Liver (tissue), 9 donors: Measurements from ENCODE around the gene KCNK3. TPM values are rescaled to one million over a fixed set of nuclear protein-coding genes. Genes with fewer than 3 reads are reported as not detected.

Experiments
- DNase-seq: peaks from one replicate; pipeline ENCODE4 v3.0.0-alpha.2; 2017; ENCODE audit warnings: low spot score
- H3K27ac ChIP-seq, 2 donors: one replicate each; pipeline ENCODE4 v1.7.0; 2013; ENCODE audit warnings: inconsistent platforms in 2 of 2, low read length in 2 of 2, control low read depth in 1 of 2, low read depth in 1 of 2, mild to moderate bottlenecking in 1 of 2
- H3K27me3 ChIP-seq, 4 donors: one replicate each; pipeline versions ENCODE4 v1.6.1 to v1.7.0; 2013; ENCODE audit warnings: low read length in 3 of 4, inconsistent platforms in 1 of 4, mild to moderate bottlenecking in 1 of 4, moderate library complexity in 1 of 4; ENCODE audit not compliant: control insufficient read depth in 4 of 4, insufficient read depth in 4 of 4
- H3K36me3 ChIP-seq, 4 donors: one replicate each; pipeline versions ENCODE4 v1.6.1 to v1.7.0; 2013; ENCODE audit warnings: low read length in 3 of 4, mild to moderate bottlenecking in 3 of 4, low read depth in 1 of 4, moderate library complexity in 1 of 4; ENCODE audit not compliant: control insufficient read depth in 4 of 4, insufficient read depth in 3 of 4
- H3K4me1 ChIP-seq, 4 donors: one replicate each; pipeline versions ENCODE4 v1.6.1 to v1.7.0; 2013; ENCODE audit warnings: low read length in 3 of 4, mild to moderate bottlenecking in 3 of 4, moderate library complexity in 1 of 4; ENCODE audit not compliant: control insufficient read depth in 4 of 4, insufficient read depth in 4 of 4
- H3K4me3 ChIP-seq, 3 donors: one replicate each; pipeline versions ENCODE4 v1.6.1 to v1.7.0; 2013; ENCODE audit warnings: low read length in 3 of 3, control low read depth in 1 of 3, low read depth in 1 of 3, mild to moderate bottlenecking in 1 of 3
- H3K9ac ChIP-seq, 2 donors: one replicate each; pipeline ENCODE4 v1.7.0; 2013; ENCODE audit warnings: low read length in 2 of 2, mild to moderate bottlenecking in 2 of 2, moderate library complexity in 2 of 2, control low read depth in 1 of 2, low read depth in 1 of 2
- H3K9me3 ChIP-seq, 4 donors: one replicate each; pipeline versions ENCODE4 v1.6.1 to v1.7.0; 2013; ENCODE audit warnings: low read length in 3 of 4; ENCODE audit not compliant: control insufficient read depth in 4 of 4
- EGR1 ChIP-seq, 2 donors: IDR thresholded peaks; 2 replicates each; pipeline ENCODE4 v1.6.1; 2016 to 2018; ENCODE audit warnings: antibody characterized with exemption in 2 of 2, low read depth in 2 of 2
- FOXA1 ChIP-seq: IDR thresholded peaks from 2 replicates; pipeline ENCODE4 v1.6.1; 2016; ENCODE audit warnings: antibody characterized with exemption
- FOXA2 ChIP-seq: IDR thresholded peaks from 2 replicates; pipeline ENCODE4 v1.6.1; 2016; ENCODE audit warnings: antibody characterized with exemption
- GABPA ChIP-seq, 2 donors: IDR thresholded peaks in 1 of 2; conservative IDR thresholded peaks in 1 of 2; 2 replicates each; pipeline ENCODE4 v1.6.1; 2016; ENCODE audit warnings: antibody characterized with exemption in 2 of 2, mild to moderate bottlenecking in 1 of 2, moderate library complexity in 1 of 2
- HNF4A ChIP-seq, 2 donors: conservative IDR thresholded peaks; 2 replicates each; pipeline ENCODE4 v1.6.1; 2016; ENCODE audit warnings: antibody characterized with exemption in 2 of 2, mild to moderate bottlenecking in 2 of 2
- HNF4G ChIP-seq: IDR thresholded peaks from 2 replicates; pipeline ENCODE4 v1.6.1; 2016; ENCODE audit warnings: antibody characterized with exemption
- JUND ChIP-seq, 2 donors: IDR thresholded peaks; 2 replicates each; pipeline ENCODE4 v1.6.1; 2016; ENCODE audit warnings: antibody characterized with exemption in 2 of 2
- NR2F2 ChIP-seq: IDR thresholded peaks from 2 replicates; pipeline ENCODE4 v1.6.1; 2016; ENCODE audit warnings: antibody characterized with exemption
- RAD21 ChIP-seq, 2 donors: IDR thresholded peaks; 2 replicates each; pipeline ENCODE4 v1.6.1; 2016; ENCODE audit warnings: antibody characterized with exemption in 2 of 2, mild to moderate bottlenecking in 2 of 2
- SP1 ChIP-seq: IDR thresholded peaks from 2 replicates; pipeline ENCODE4 v1.6.1; 2018; ENCODE audit warnings: antibody characterized with exemption, mild to moderate bottlenecking
- TAF1 ChIP-seq: conservative IDR thresholded peaks from 2 replicates; pipeline ENCODE4 v1.6.1; 2016; ENCODE audit warnings: antibody characterized with exemption, mild to moderate bottlenecking
- YY1 ChIP-seq: IDR thresholded peaks from 2 replicates; pipeline ENCODE4 v1.6.1; 2016; ENCODE audit warnings: antibody characterized with exemption, mild to moderate bottlenecking
- WGBS: extraction: QIAGEN DNeasy Blood & Tissue Kit; methylation state at CpG from one replicate; pipeline ENCODE4 v1.1.7; 2013; 5-methylcytosine and 5-hydroxymethylcytosine counted together
- polyA plus RNA-seq, 2 donors: library from polyadenylated mRNA; stranded (reverse) in 1 of 2; unstranded in 1 of 2; fragments of 200-250 nt in 1 of 2; fragments of >200 nt in 1 of 2; fragmentation: Nextera tagmentation in 1 of 2; extraction: Ambion mirVana in 1 of 2; gene quantifications; one replicate each; pipeline versions ENCODE4 v1.2.1 to v1.2.3, GENCODE V29; 2013 to 2015
- total RNA-seq, 2 donors: library from RNA; depleted of rRNA; stranded (reverse); fragments of >200 nt; gene quantifications; one replicate each; pipeline ENCODE4 v1.2.3, GENCODE V29; 2014
- TF ChIP-seq, protein P1 (sequence below): fragments of 150-350 bp; IDR thresholded peaks from 2 replicates; pipeline ENCODE4 v1.5.1; 2017; ENCODE audit warnings: improper control_type of control experiment, low read depth, low read length; ENCODE audit not compliant: missing input control
- TF ChIP-seq, protein P2 (sequence below): IDR thresholded peaks from 2 replicates; pipeline ENCODE4 v1.6.1; 2016; ENCODE audit warnings: antibody characterized with exemption, mild to moderate bottlenecking
- TF ChIP-seq, protein P3 (sequence below): IDR thresholded peaks from 2 replicates; pipeline ENCODE4 v1.6.1; 2016; ENCODE audit warnings: antibody characterized with exemption
- TF ChIP-seq, protein P4 (sequence below): IDR thresholded peaks from 2 replicates; pipeline ENCODE4 v1.6.1; 2016; ENCODE audit warnings: antibody characterized with exemption
- TF ChIP-seq, protein P5 (sequence below): IDR thresholded peaks from 2 replicates; pipeline ENCODE4 v1.6.1; 2016; ENCODE audit warnings: antibody characterized with exemption
- donor health status: healthy.
- donor health status: healthy.
- donor health status: healthy.
- donor health status: healthy.
- donor health status: healthy.

KCNK3 gene
- total and polyA plus RNA-seq, 4 donors = 0.78 to 6.6 (median 2.6) TPM; not detected in 1

DNA sequence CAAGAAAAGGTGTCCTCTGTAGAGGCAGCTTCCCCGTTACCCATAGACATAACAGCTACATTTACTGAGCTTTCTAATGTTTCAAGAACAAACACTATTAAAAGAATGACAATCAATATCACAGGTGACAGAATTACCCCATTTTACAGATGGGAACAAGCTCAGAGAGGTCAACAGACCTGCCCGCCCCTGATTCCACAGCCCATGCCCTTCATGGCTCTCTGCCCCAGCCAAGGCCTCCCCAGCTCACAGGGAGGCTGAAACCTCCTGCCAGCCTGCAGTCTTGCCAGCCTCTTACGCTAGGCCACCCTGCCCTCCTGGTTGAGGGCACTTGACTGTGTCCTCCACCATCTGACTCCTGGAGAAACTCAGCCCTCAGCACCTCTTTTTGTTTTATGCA lies 52.4 kb downstream of the KCNK3 start:
- Histone ChIP-seq H3K36me3 (no peaks in the 10 kb centered on the region), H3K4me3 (no peak overlapping the region), H3K27ac (no peak overlapping the region), H3K9me3 (no peaks in the 10 kb centered on the region), H3K27me3 (peaks cover 0 to 5% (median 0%) of the 10 kb centered on the region in 4 donors), H3K9ac (no peak overlapping the region), H3K4me1 (peaks cover 0 to 3% (median 3%) of the 10 kb centered on the region in 4 donors)
- WGBS = 95% methylated on average over 3 of the region's 3 CpGs
- no peak for DNase-seq
- no peak for TF ChIP-seq HNF4A (conservative IDR thresholded peaks at IDR 0.05)
- TF ChIP-seq, protein P1, sequence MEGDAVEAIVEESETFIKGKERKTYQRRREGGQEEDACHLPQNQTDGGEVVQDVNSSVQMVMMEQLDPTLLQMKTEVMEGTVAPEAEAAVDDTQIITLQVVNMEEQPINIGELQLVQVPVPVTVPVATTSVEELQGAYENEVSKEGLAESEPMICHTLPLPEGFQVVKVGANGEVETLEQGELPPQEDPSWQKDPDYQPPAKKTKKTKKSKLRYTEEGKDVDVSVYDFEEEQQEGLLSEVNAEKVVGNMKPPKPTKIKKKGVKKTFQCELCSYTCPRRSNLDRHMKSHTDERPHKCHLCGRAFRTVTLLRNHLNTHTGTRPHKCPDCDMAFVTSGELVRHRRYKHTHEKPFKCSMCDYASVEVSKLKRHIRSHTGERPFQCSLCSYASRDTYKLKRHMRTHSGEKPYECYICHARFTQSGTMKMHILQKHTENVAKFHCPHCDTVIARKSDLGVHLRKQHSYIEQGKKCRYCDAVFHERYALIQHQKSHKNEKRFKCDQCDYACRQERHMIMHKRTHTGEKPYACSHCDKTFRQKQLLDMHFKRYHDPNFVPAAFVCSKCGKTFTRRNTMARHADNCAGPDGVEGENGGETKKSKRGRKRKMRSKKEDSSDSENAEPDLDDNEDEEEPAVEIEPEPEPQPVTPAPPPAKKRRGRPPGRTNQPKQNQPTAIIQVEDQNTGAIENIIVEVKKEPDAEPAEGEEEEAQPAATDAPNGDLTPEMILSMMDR = no peak
- no peak for TF ChIP-seq HNF4G
- TF ChIP-seq, protein P2, sequence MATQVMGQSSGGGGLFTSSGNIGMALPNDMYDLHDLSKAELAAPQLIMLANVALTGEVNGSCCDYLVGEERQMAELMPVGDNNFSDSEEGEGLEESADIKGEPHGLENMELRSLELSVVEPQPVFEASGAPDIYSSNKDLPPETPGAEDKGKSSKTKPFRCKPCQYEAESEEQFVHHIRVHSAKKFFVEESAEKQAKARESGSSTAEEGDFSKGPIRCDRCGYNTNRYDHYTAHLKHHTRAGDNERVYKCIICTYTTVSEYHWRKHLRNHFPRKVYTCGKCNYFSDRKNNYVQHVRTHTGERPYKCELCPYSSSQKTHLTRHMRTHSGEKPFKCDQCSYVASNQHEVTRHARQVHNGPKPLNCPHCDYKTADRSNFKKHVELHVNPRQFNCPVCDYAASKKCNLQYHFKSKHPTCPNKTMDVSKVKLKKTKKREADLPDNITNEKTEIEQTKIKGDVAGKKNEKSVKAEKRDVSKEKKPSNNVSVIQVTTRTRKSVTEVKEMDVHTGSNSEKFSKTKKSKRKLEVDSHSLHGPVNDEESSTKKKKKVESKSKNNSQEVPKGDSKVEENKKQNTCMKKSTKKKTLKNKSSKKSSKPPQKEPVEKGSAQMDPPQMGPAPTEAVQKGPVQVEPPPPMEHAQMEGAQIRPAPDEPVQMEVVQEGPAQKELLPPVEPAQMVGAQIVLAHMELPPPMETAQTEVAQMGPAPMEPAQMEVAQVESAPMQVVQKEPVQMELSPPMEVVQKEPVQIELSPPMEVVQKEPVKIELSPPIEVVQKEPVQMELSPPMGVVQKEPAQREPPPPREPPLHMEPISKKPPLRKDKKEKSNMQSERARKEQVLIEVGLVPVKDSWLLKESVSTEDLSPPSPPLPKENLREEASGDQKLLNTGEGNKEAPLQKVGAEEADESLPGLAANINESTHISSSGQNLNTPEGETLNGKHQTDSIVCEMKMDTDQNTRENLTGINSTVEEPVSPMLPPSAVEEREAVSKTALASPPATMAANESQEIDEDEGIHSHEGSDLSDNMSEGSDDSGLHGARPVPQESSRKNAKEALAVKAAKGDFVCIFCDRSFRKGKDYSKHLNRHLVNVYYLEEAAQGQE = no peak
- no peak for TF ChIP-seq FOXA2
- TF ChIP-seq SP1 = no peak
- TF ChIP-seq, protein P3, sequence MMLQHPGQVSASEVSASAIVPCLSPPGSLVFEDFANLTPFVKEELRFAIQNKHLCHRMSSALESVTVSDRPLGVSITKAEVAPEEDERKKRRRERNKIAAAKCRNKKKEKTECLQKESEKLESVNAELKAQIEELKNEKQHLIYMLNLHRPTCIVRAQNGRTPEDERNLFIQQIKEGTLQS = no peak
- TF ChIP-seq NR2F2 = no peak
- no peak for TF ChIP-seq YY1
- TF ChIP-seq, protein P4, sequence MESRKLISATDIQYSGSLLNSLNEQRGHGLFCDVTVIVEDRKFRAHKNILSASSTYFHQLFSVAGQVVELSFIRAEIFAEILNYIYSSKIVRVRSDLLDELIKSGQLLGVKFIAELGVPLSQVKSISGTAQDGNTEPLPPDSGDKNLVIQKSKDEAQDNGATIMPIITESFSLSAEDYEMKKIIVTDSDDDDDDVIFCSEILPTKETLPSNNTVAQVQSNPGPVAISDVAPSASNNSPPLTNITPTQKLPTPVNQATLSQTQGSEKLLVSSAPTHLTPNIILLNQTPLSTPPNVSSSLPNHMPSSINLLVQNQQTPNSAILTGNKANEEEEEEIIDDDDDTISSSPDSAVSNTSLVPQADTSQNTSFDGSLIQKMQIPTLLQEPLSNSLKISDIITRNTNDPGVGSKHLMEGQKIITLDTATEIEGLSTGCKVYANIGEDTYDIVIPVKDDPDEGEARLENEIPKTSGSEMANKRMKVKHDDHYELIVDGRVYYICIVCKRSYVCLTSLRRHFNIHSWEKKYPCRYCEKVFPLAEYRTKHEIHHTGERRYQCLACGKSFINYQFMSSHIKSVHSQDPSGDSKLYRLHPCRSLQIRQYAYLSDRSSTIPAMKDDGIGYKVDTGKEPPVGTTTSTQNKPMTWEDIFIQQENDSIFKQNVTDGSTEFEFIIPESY = no peak
- TF ChIP-seq, protein P5, sequence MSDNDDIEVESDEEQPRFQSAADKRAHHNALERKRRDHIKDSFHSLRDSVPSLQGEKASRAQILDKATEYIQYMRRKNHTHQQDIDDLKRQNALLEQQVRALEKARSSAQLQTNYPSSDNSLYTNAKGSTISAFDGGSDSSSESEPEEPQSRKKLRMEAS = no peak
- no peak for TF ChIP-seq FOXA1
- TF ChIP-seq JUND (IDR thresholded peaks at IDR 0.05) = no peak
- no peak for TF ChIP-seq GABPA (IDR thresholded peaks at IDR 0.05 in 1 of 2, conservative IDR thresholded peaks at IDR 0.05 in 1 of 2)
- TF ChIP-seq TAF1 = no peak
- TF ChIP-seq RAD21 (IDR thresholded peaks at IDR 0.05) = no peak
- no peak for TF ChIP-seq EGR1 (IDR thresholded peaks at IDR 0.05; ENCODE audit: low read depth in 2 of 2)
